ENCODE results near the gene PTPRF.

DNA sequence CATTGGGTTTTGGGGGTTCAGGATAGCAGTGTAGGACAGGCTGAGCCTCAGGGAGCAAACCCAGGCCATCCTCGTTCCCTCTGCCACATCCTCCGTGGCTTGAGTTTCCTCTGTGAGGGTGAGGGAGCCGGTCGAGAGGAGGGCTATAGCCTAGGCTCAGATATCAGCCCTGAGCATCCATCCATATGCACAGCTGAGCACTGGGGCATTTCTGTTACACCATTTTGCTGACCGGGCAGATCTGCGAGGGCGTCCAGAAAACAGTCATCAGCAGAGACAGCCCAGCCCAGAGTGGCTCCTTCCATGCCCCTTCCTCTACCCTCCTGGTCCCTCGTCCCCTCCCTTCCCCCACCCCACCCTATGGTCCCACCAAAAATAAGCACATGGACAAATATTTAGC is 53.5 kb downstream of the PTPRF start:
- TF ChIP-seq, protein P1, sequence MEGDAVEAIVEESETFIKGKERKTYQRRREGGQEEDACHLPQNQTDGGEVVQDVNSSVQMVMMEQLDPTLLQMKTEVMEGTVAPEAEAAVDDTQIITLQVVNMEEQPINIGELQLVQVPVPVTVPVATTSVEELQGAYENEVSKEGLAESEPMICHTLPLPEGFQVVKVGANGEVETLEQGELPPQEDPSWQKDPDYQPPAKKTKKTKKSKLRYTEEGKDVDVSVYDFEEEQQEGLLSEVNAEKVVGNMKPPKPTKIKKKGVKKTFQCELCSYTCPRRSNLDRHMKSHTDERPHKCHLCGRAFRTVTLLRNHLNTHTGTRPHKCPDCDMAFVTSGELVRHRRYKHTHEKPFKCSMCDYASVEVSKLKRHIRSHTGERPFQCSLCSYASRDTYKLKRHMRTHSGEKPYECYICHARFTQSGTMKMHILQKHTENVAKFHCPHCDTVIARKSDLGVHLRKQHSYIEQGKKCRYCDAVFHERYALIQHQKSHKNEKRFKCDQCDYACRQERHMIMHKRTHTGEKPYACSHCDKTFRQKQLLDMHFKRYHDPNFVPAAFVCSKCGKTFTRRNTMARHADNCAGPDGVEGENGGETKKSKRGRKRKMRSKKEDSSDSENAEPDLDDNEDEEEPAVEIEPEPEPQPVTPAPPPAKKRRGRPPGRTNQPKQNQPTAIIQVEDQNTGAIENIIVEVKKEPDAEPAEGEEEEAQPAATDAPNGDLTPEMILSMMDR (IDR thresholded peaks at IDR 0.05; ENCODE audit: poor library complexity): no peak
- no peak for TF ChIP-seq EZH2 (IDR thresholded peaks at IDR 0.05; ENCODE audit: borderline replicate concordance)

Measured in hepatocyte (in vitro differentiated cells).